GM12801 (cell line): Measurements from ENCODE around the gene UBQLN4.

Source experiments
- CTCF ChIP-seq: IDR thresholded peaks from one replicate; pipeline ENCODE4 v1.5.1; 2011; ENCODE audit warnings: control low read depth; ENCODE audit not compliant: insufficient read length; ENCODE audit errors: extremely low read depth

UBQLN4 gene

GRCh38 chr1:156004843-156005584 lies 48.6 kb downstream of the UBQLN4 start:
- no peak for TF ChIP-seq CTCF

- TF ChIP-seq CTCF: no peak
These were observed 49.7 kb downstream of the UBQLN4 start for GRCh38 chr1:156003923-156004188.

GRCh38 chr1:156002188-156002911 lies 51.2 kb downstream of the UBQLN4 start:
- TF ChIP-seq CTCF: no peak

GRCh38 chr1:156001662-156002171 lies 51.9 kb downstream of the UBQLN4 start:
- no peak for TF ChIP-seq CTCF

- TF ChIP-seq CTCF: no peak
These were observed 52.5 kb downstream of the UBQLN4 start for GRCh38 chr1:156001021-156001661.

GRCh38 chr1:155999964-156000363 lies 53.6 kb downstream of the UBQLN4 start:
- TF ChIP-seq CTCF: no peak

- TF ChIP-seq CTCF: no peak
These were observed 57.4 kb downstream of the UBQLN4 start for GRCh38 chr1:155996166-155996565.
